NOMO-1 treated with dmso at 0.1 percent for 144 hours (cell line): Measurements from ENCODE around the gene PIK3R2.
A peak's percentile ranks its signal among the peaks of the same experiment; 100 is the strongest.
"Not testable (repeated sequence)": the region's sequence is repeated elsewhere in the genome, so short reads cannot be mapped to it uniquely, and the experiment has no call there.

Source experiments
- DNase-seq: peaks from one replicate; lab custom pipeline; 2025; ENCODE audit not compliant: unreplicated experiment; lab: John Stamatoyannopoulos, UW

PIK3R2 gene

GRCh38 chr19:18202397-18202777 lies 49.4 kb downstream of the PIK3R2 start:
- no peak for DNase-seq

DNA sequence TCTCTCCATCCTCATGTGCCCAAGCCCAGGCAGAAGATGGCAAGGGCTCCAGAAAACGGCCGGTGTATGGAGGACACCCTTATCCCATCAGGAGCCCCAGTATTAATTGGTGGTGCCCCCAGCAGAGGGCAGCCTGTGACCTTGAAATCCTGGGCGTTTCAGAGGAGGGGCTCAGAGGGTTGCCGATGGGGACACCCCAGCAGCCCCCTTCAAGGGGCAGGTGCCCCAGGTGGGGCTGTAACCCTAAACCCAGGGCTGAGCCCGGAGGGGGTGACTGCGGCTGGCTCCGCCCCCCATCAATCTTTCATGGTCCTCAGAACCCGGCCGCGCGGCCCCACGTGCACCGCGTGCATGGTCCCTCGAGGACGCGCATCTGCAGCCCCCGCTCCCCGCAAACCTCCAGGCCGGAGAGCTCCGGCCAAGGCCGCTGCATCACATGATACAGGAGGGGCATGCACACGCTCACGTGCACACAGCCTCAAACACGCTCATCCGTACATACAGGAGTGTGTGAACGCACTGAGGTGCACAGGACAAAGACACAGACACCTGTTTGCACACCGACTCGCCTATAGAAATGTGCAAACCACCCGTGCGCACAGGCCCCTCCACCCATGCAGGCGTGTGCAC lies 49.9 kb downstream of the PIK3R2 start:
- DNase-seq: no peak

DNA sequence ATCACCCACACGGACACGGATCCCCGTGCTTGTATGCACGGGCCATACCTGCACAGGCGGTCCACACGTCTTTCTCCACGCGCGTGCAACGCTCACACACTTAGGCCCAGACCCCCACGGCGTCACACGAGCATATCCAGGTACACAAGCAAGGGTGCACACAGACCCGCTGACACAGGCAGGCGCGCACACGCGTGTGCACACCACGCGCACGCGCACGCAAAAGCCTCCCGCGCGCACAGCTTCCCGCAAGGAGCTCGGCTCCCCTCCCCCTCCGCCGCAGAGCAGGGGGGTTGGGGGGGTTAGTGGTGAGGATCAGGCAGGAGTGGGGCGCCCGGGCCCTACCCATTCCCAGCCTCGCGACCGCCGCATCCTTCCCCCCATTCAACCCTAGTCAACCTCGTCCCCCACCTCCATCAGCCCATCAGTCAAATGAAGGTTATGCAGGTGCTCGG lies 50.5 kb downstream of the PIK3R2 start:
- DNase-seq: no peak

DNA sequence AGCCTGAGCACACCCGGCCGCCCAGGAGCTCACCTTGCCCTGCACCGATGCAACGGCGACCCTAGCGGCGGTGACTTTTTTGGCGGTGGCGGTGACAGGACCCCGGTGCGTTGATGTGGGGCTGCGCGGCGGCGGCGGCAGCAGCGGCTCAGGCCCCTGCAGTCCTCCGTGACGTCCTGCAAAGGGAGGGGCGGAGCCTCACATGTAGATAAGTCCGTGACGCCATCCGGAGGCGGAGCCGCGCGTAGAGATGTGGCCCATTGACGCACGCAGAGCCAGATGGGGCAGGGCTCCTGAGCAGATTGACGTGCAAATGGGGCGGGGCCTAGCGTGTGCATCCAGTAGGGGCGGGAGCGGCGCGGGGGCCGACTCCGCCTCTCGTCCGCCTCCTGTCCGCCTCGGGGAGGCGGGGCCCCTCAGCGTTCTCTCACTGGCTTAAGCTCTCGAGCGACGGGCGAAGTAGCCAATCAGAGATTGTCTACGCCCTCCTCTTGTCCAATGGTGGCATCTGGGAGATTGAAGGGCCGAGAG lies 51.0 kb downstream of the PIK3R2 start, which contains the start of gene RAB3A:
Gene RAB3A, minus strand, starts transcription at position 180 of the 531 bp plus-strand sequence. CDS start 1,302 bp downstream, outside the sequence.
- DNase-seq: peak; percentile 100

DNA sequence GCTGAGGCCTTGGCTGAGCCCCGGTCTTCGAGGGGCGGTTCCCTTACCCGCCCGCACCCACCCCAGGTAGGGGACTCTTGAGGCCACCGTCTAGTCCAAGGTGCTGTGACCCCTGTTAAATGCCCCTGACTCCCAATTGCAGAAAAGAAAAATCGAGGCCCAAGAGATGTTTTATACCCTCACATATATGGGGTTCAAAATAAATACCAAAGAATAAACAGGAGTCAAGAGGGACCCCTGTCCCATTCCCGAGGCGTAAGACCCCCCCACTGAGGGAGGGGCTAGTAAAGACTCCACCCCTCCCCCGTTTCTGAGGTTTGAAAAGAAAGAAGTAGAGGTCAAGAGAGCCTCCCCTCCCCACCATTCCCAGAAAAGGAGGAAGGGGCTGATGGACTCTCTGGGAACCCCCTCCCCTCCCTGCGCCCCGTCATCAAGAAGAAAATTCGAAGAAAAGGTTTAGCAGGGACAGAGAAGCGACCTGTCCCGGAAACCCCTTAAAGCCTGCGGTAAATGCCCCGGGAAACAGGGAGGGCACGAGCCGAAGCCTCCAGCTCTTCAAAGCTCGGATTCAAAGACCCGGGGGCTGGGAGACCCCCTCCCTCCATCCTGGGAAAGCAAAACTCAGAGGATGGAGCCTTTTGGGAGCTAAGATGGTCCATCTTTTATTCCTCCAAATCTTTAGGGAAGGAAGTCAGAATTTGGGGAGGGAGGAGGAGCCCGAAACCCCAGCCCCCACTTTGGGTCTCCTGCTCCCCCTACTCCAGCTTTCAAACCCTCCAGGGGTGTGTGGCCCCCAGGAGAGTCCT lies 51.6 kb downstream of the PIK3R2 start:
- no peak for DNase-seq

DNA sequence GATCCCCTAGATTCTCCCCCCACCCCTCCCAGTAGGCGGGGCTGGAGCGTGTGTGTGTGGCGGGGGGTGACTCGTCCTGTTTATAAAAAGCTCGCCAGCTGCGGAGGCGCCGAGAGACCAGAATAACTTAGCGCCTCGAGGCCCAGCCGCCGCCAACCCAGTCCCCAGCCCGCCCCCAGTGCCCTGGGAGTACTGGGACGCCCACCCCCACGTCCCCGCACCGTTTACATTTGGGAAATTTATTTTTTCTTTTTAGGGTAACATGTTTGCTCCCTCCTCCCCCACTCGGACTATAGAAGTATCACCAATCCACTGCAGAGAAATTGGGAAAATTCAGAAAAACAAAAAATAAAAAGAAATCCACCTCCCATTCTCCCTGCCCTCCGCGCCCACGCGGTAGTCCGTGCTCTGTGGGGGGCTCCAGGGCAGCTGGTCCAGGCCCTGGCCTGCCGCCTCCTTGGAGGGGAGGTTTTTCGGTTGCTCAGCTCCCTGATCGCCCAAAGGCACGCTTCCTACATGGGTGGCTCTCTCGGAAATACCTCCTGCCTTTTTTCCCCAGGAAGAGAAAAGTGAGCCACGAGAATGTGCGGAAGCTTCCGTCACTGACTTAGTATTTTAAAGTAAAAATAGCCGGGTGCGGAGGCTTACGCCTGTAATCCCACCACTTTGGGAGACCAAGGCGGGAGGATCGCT lies 52.4 kb downstream of the PIK3R2 start:
- DNase-seq: no peak

DNA sequence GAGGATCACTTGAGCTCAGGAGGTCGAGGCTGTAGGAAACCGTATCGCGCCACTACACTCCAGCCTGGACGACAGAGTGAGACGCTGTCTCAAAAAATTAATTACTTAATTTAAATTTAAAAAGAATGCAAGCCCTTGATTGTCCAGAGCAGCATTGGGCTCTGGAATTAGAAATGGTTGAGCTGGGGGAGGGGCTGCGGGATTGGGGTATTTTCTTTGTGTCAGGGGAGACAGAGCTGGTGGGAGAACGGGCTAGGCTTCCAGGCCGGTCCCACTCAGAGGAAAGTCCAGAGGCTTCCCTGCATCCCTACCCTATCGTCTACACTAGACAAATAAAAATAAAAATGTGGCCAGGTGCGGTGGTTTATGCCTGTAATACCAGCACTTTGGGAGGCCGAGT lies 53.1 kb downstream of the PIK3R2 start:
- DNase-seq: no peak

GRCh38 chr19:18208098-18208951 lies 55.4 kb downstream of the PIK3R2 start:
- no peak for DNase-seq

GRCh38 chr19:18209912-18210311 lies 56.9 kb downstream of the PIK3R2 start:
- not testable (repeated sequence) for DNase-seq

GRCh38 chr19:18211683-18212082 lies 58.7 kb downstream of the PIK3R2 start:
- DNase-seq: no peak

- DNase-seq: no peak
Observed at GRCh38 chr19:18214779-18215433, 61.9 kb downstream of the PIK3R2 start.

DNA sequence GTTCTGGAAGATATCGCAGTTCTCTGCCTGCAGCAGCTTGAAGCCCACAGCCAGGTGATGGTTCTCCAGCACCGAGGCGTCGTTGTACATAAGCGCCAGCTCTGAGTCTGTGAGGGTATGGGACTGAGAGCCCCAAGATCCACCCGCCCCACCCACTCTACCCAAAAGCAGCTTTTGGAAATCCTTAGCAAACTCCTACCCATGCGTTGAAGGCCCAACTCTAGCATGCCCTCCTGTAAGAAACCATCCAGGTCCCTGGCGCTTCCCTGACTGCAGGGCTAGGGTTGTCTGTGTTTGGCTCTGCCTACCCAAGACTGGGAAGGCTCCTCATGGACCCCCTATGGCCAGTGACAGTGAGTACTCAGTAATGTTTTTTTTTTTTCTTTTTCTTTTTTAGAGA lies 63.8 kb downstream of the PIK3R2 start:
- no peak for DNase-seq

GRCh38 chr19:18218159-18218558 lies 65.2 kb downstream of the PIK3R2 start:
- no peak for DNase-seq

DNA sequence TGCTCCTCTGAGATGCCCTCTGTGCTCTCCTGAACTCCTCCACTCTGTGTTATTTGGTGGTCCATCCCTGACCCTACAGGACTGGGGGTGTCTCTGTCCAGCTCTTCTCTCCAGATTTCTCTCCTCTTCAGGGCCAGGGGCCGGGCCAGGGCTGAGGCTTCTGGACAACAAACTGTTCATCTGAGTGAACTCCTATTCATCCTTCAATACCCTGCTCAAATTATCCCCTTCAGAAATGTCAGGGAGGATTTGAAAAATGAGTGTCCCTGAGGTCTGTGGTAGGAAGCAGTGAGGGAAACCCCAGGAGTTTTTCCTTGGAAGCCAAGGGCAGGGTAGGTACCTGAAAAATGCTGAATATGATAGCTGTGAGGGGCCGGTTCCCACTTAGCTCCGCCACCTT lies 65.6 kb downstream of the PIK3R2 start:
- DNase-seq: no peak
